Mesenchymal stem cell (in vitro differentiated cells and primary cell): ENCODE results near the gene P4HA2.

Source experiments
- DNase-seq: peaks from one replicate; pipeline ENCODE4 v3.0.0-alpha.2; 2013
- H2AFZ ChIP-seq: one replicate; pipeline ENCODE4 v1.6.1; 2013; ENCODE audit warnings: low read depth, mild to moderate bottlenecking, control low read depth, inconsistent platforms, low read length, moderate library complexity
- H2AK5ac ChIP-seq: 2 replicates; pipeline ENCODE4 v1.6.1; 2013; ENCODE audit warnings: low read length, moderate library complexity, mild to moderate bottlenecking, inconsistent platforms; ENCODE audit not compliant: severe bottlenecking
- H2BK120ac ChIP-seq: one replicate; pipeline ENCODE4 v1.6.1; 2013; ENCODE audit warnings: low read depth, mild to moderate bottlenecking, inconsistent platforms, low read length, moderate library complexity
- H2BK12ac ChIP-seq, 2 experiments: one replicate each; pipeline ENCODE4 v1.6.1; 2013; ENCODE audit warnings: inconsistent platforms in 2 of 2, low read length in 2 of 2, mild to moderate bottlenecking in 2 of 2, moderate library complexity in 2 of 2, control low read depth in 1 of 2
- H2BK15ac ChIP-seq: one replicate; pipeline ENCODE4 v1.6.1; 2013; ENCODE audit warnings: mild to moderate bottlenecking, low read depth, inconsistent platforms; ENCODE audit not compliant: poor library complexity, severe bottlenecking
- H2BK5ac ChIP-seq: 2 replicates; pipeline ENCODE4 v1.6.1; 2013; ENCODE audit warnings: low read depth, mild to moderate bottlenecking, low read length, control low read depth, inconsistent platforms; ENCODE audit not compliant: poor library complexity, severe bottlenecking
- H3K14ac ChIP-seq, 2 experiments: one replicate each; pipeline ENCODE4 v1.6.1; 2013; ENCODE audit warnings: inconsistent platforms in 2 of 2, low read length in 2 of 2, control low read depth in 1 of 2, mild to moderate bottlenecking in 1 of 2, moderate library complexity in 1 of 2
- H3K18ac ChIP-seq, 2 experiments: one replicate each; pipeline ENCODE4 v1.6.1; 2013; ENCODE audit warnings: inconsistent platforms in 2 of 2, low read length in 2 of 2, control low read depth in 1 of 2, low read depth in 1 of 2, mild to moderate bottlenecking in 1 of 2
- H3K23ac ChIP-seq, 2 experiments: one replicate each; pipeline ENCODE4 v1.6.1; 2013; ENCODE audit warnings: inconsistent platforms in 2 of 2, low read length in 2 of 2, mild to moderate bottlenecking in 2 of 2, moderate library complexity in 2 of 2, control low read depth in 1 of 2
- H3K27ac ChIP-seq: 2 replicates; pipeline ENCODE4 v1.5.1; 2013; ENCODE audit warnings: mild to moderate bottlenecking, moderate library complexity, low read length, control low read depth, inconsistent platforms; ENCODE audit not compliant: poor library complexity, severe bottlenecking
- H3K27me3 ChIP-seq, 2 experiments: 2 replicates each; pipeline versions ENCODE4 v1.6.1 to v1.7.0; 2013; ENCODE audit warnings: low read length in 2 of 2, mild to moderate bottlenecking in 2 of 2, moderate library complexity in 2 of 2, control low read depth in 1 of 2, inconsistent platforms in 1 of 2; ENCODE audit not compliant: control insufficient read depth in 1 of 2, insufficient read depth in 1 of 2
- H3K36me3 ChIP-seq, 2 experiments: 2 replicates each; pipeline versions ENCODE4 v1.6.1 to v1.7.0; 2013; ENCODE audit warnings: low read length in 2 of 2, control low read depth in 1 of 2, inconsistent platforms in 1 of 2, low read depth in 1 of 2, mild to moderate bottlenecking in 1 of 2; ENCODE audit not compliant: insufficient read depth in 2 of 2, control insufficient read depth in 1 of 2
- H3K4ac ChIP-seq, 2 experiments: one replicate each; pipeline ENCODE4 v1.6.1; 2013; ENCODE audit warnings: inconsistent platforms in 2 of 2, low read length in 2 of 2, mild to moderate bottlenecking in 2 of 2, moderate library complexity in 2 of 2, control low read depth in 1 of 2, low read depth in 1 of 2
- H3K4me1 ChIP-seq: 2 replicates; pipeline ENCODE4 v1.6.1; 2013; ENCODE audit warnings: low read depth, low read length, control low read depth; ENCODE audit not compliant: control insufficient read depth, insufficient read depth
- H3K4me2 ChIP-seq: 2 replicates; pipeline ENCODE4 v1.6.1; 2013; ENCODE audit warnings: low read length, mild to moderate bottlenecking, inconsistent platforms; ENCODE audit not compliant: poor library complexity, severe bottlenecking
- H3K4me3 ChIP-seq, 2 experiments: 2 replicates each; pipeline versions ENCODE4 v1.5.1 to v1.7.0; 2013; ENCODE audit warnings: low read length in 2 of 2, mild to moderate bottlenecking in 2 of 2, control low read depth in 1 of 2, low read depth in 1 of 2; ENCODE audit not compliant: insufficient read depth in 1 of 2
- H3K79me1 ChIP-seq: replicated peaks from 2 replicates; pipeline ENCODE4 v1.6.1; 2013; ENCODE audit warnings: mild to moderate bottlenecking, control low read depth, low read length, inconsistent platforms; ENCODE audit not compliant: poor library complexity, severe bottlenecking
- H3K9ac ChIP-seq: 2 replicates; pipeline ENCODE4 v1.7.0; 2013; ENCODE audit warnings: mild to moderate bottlenecking, low read length, moderate library complexity
- H3K9me3 ChIP-seq: 2 replicates; pipeline ENCODE4 v1.7.0; 2013; ENCODE audit warnings: mild to moderate bottlenecking, low read length; ENCODE audit not compliant: control insufficient read depth
- H4K8ac ChIP-seq: one replicate; pipeline ENCODE4 v1.6.1; 2013; ENCODE audit warnings: inconsistent platforms, mild to moderate bottlenecking, low read length, moderate library complexity
- H4K91ac ChIP-seq: one replicate; pipeline ENCODE4 v1.6.1; 2013; ENCODE audit warnings: mild to moderate bottlenecking, low read length, inconsistent platforms
- WGBS: methylation state at CpG from one replicate; pipeline ENCODE4 v1.1.7; 2013; ENCODE audit warnings: mixed read lengths; 5-methylcytosine and 5-hydroxymethylcytosine counted together

The P4HA2 gene

GRCh38 chr5:132268769-132269551 is 41.3 kb upstream of the P4HA2 start:
- no peak overlapping the region for H3K14ac ChIP-seq
- H3K27ac ChIP-seq, result peak overlapping the region; percentile 71
- H2BK12ac ChIP-seq, result peak overlapping the region in 1 of 2 experiments; percentile 32
- no peak overlapping the region for H3K18ac ChIP-seq
- no peak overlapping the region for H4K8ac ChIP-seq
- H3K4me1 ChIP-seq, result peaks cover 54% of the 10 kb centered on the region
- H2AFZ ChIP-seq, result no peak overlapping the region
- no peak overlapping the region for H3K4me2 ChIP-seq
- peak overlapping the region; percentile 11 for H2BK5ac ChIP-seq
- peak; percentile 43 for DNase-seq
- H2BK15ac ChIP-seq, result no peak overlapping the region
- H3K79me1 ChIP-seq, result peaks cover 35% of the 10 kb centered on the region
- no peak overlapping the region for H4K91ac ChIP-seq
- no peaks in the 10 kb centered on the region for H3K27me3 ChIP-seq
- WGBS, result 69% methylated on average over 7 of the region's 8 CpGs
- no peak overlapping the region for H3K23ac ChIP-seq
- peak overlapping the region; percentile 54 for H3K9ac ChIP-seq
- no peak overlapping the region for H3K4ac ChIP-seq
- H2BK120ac ChIP-seq, result no peak overlapping the region
- H2AK5ac ChIP-seq, result peak overlapping the region; percentile 28
- no peaks in the 10 kb centered on the region for H3K9me3 ChIP-seq
- no peak overlapping the region for H3K4me3 ChIP-seq
- H3K36me3 ChIP-seq, result peaks cover 71 to 72% of the 10 kb centered on the region in 2 experiments

GRCh38 chr5:132267931-132268768 is 40.5 kb upstream of the P4HA2 start:
- Histone ChIP-seq H4K8ac (no peak overlapping the region), H3K4me3 (no peak overlapping the region), H2BK12ac (no peak overlapping the region), H4K91ac (no peak overlapping the region), H3K4me1 (peaks cover 61% of the 10 kb centered on the region), H2AK5ac (peak overlapping the region; percentile 85), H3K9me3 (no peaks in the 10 kb centered on the region), H3K23ac (no peak overlapping the region), H3K4me2 (no peak overlapping the region), H3K79me1 (peaks cover 39% of the 10 kb centered on the region), H3K4ac (no peak overlapping the region), H3K14ac (no peak overlapping the region), H3K27me3 (no peaks in the 10 kb centered on the region), H2BK5ac (no peak overlapping the region), H2AFZ (no peak overlapping the region), H3K18ac (no peak overlapping the region), H3K9ac (peak overlapping the region; percentile 54), H2BK120ac (no peak overlapping the region), H2BK15ac (no peak overlapping the region), H3K27ac (peak overlapping the region; percentile 69), H3K36me3 (peaks cover 68 to 76% of the 10 kb centered on the region in 2 experiments)
- DNase-seq, result no peak
- 80% methylated on average over 3 of the region's 6 CpGs for WGBS

- no peak overlapping the region for H2BK15ac ChIP-seq
- no peaks in the 10 kb centered on the region for H3K9me3 ChIP-seq
- H3K79me1 ChIP-seq, result peaks cover 39% of the 10 kb centered on the region
- H4K8ac ChIP-seq, result peak overlapping the region; percentile 32
- H3K9ac ChIP-seq, result no peak overlapping the region
- no peak overlapping the region for H3K4me2 ChIP-seq
- H3K4me1 ChIP-seq, result peaks cover 63% of the 10 kb centered on the region
- H2AK5ac ChIP-seq, result peak overlapping the region; percentile 21
- H3K4ac ChIP-seq, result no peak overlapping the region
- H3K18ac ChIP-seq, result no peak overlapping the region
- H2BK12ac ChIP-seq, result no peak overlapping the region
- H2BK5ac ChIP-seq, result no peak overlapping the region
- H3K36me3 ChIP-seq, result peaks cover 68 to 78% of the 10 kb centered on the region in 2 experiments
- H2BK120ac ChIP-seq, result no peak overlapping the region
- no peak for DNase-seq
- H3K4me3 ChIP-seq, result no peak overlapping the region
- no peaks in the 10 kb centered on the region for H3K27me3 ChIP-seq
- H4K91ac ChIP-seq, result no peak overlapping the region
- no peak overlapping the region for H3K14ac ChIP-seq
- no peak overlapping the region for H2AFZ ChIP-seq
- no peak overlapping the region for H3K23ac ChIP-seq
- H3K27ac ChIP-seq, result no peak overlapping the region
Observed at GRCh38 chr5:132267166-132267739, 39.6 kb upstream of the P4HA2 start.

GRCh38 chr5:132266836-132267160 is 39.1 kb upstream of the P4HA2 start:
- Histone ChIP-seq H3K36me3 (peaks cover 68 to 78% of the 10 kb centered on the region in 2 experiments), H3K4me2 (no peak overlapping the region), H3K27ac (no peak overlapping the region), H2AK5ac (peak overlapping the region; percentile 21), H4K8ac (no peak overlapping the region), H3K9me3 (no peaks in the 10 kb centered on the region), H3K27me3 (no peaks in the 10 kb centered on the region), H2AFZ (no peak overlapping the region), H2BK5ac (no peak overlapping the region), H3K4ac (no peak overlapping the region), H3K4me3 (no peak overlapping the region), H3K18ac (no peak overlapping the region), H3K9ac (peak overlapping the region; percentile 88), H3K79me1 (peaks cover 36% of the 10 kb centered on the region), H3K14ac (no peak overlapping the region), H3K4me1 (peaks cover 66% of the 10 kb centered on the region), H3K23ac (no peak overlapping the region), H2BK15ac (no peak overlapping the region), H4K91ac (no peak overlapping the region), H2BK12ac (peak overlapping the region in 1 of 2 experiments; percentile 1), H2BK120ac (no peak overlapping the region)
- no peak for DNase-seq
- 100% methylated on average over 1 of the region's 1 CpG for WGBS
